ENCODE measurements around the gene F9. TPM values are rescaled to one million over a fixed set of nuclear protein-coding genes. Genes with fewer than 3 reads are reported as not detected.

Gene F9
- total RNA-seq, 1 experiment from 2014 or later: not detected

DNA sequence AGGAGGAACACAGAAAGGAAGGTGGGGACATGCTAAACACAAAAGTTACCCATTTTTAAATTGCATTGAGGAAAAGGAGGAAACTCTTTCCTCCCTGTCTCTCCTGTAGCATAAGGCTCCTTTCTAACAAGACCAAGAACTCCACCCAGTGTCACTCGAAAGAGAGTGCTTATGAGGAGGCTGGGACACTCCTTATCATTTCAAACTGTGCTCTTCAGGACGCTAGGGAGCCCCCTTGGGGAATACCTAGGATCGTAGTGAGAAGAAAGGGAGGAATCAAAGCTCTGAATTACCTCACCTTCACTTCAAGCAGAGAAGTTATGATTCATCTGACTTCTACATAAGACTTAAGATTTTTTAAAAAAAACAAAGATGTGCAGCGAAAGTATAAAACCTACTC is 65.5 kb downstream of the F9 start:
- DNase-seq (ENCODE audit: low spot score): no peak

DNA sequence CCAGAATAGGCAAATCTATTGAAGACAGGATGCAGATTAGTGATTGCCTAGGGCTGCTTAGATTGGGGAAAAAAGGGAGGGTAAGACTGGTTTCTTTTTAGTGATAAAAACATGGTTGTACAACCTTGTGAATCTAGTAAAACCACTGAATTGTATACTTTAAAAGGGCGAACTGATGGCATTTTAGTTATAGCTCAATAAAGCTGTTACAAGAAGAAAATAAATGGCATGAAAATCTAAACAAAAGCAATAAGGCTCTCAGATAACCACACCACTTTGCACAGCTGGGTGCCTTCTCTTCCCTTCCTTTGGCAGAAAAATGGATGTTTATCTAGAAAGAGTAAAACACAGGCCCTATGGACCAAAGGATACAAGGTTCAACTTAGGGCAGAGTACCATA is 69.6 kb downstream of the F9 start:
- no peak for DNase-seq (ENCODE audit: low spot score)

Other genes with a start within 250 kb of the F9 start
- gene MCF2, start 177.4 kb downstream of the F9 start, total RNA-seq (2014; rRNA removed; shearing (Covaris generic)): not detected in 2 replicates

Data from HT-29 (cell line).